A549 (cell line): ENCODE results near the gene ERICH6.

ENCODE experiments used
- CEBPB ChIP-seq, 2 experiments: fragments of >200 bp in 1 of 2; sonication (Bioruptor Twin) in 1 of 2; formaldehyde crosslinking in 1 of 2; IDR thresholded peaks; 2 replicates each; pipeline ENCODE4 v1.6.1; 2012 to 2016
- CHD2 ChIP-seq: fragments of 150-350 bp; IDR thresholded peaks from 2 replicates; pipeline ENCODE4 v1.6.1; 2014; ENCODE audit warnings: low read length; ENCODE audit not compliant: partially characterized antibody
- EP300 ChIP-seq, 2 experiments: fragments of >200 bp; sonication (Bioruptor Twin); formaldehyde crosslinking; IDR thresholded peaks; 2 replicates in 1 of 2; 3 replicates in 1 of 2; pipeline ENCODE4 v1.6.1; 2016 to 2017
- HEYL ChIP-seq: fragments of 250-450 bp; sonication (Bioruptor Pico); IDR thresholded peaks from 2 replicates; pipeline ENCODE4 v1.8.0; 2021; ENCODE audit warnings: mild to moderate bottlenecking, moderate library complexity
- HOXA7 ChIP-seq: fragments of 250-450 bp; sonication (Bioruptor Pico); IDR thresholded peaks from 2 replicates; pipeline ENCODE4 v1.5.0; 2020; ENCODE audit warnings: mild to moderate bottlenecking, moderate library complexity
- POLR2A ChIP-seq: IDR thresholded peaks from 2 replicates; pipeline ENCODE4 v1.6.1; 2012; ENCODE audit warnings: mild to moderate bottlenecking, low read length
- RFX5 ChIP-seq: fragments of 450-650 bp; IDR thresholded peaks from 2 replicates; pipeline ENCODE4 v1.7.1; 2014; ENCODE audit warnings: antibody characterized with exemption, mild to moderate bottlenecking, moderate library complexity
- SMC3 ChIP-seq: fragments of >200 bp; sonication (Bioruptor Twin); formaldehyde crosslinking; IDR thresholded peaks from 3 replicates; pipeline ENCODE4 v1.6.1; 2018; ENCODE audit warnings: inconsistent platforms
- TF ChIP-seq, protein P1 (sequence below): fragments of >200 bp; sonication (Bioruptor Twin); formaldehyde crosslinking; IDR thresholded peaks from 3 replicates; pipeline ENCODE4 v1.5.1; 2016
- TF ChIP-seq, protein P2 (sequence below): fragments of 450-650 bp; IDR thresholded peaks from 2 replicates; pipeline ENCODE4 v1.6.1; 2014; ENCODE audit warnings: antibody characterized with exemption
- TF ChIP-seq, protein P3 (sequence below): fragments of 200-600 bp; sonication (generic); IDR thresholded peaks from 2 replicates; pipeline ENCODE4 v1.6.1; 2016; ENCODE audit warnings: antibody characterized with exemption, mild to moderate bottlenecking, moderate library complexity

DNA sequence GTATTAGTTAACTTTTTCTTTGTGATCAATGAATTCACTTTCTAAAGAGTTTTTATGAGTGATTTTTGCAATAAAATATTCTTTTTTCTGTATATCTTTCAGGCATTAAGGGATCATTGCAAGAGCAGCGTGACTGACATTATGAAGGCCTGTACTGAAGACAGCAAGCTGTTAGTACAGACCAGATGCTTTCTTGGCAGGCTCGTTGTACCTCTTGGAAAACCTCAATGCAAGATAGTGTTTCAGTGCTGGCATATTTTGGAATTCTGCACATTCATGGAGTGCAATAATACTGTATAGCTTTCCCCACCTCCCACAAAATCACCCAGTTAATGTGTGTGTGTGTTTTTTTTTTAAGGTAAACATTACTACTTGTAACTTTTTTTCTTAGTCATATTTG is 76.2 kb downstream of the ERICH6 start:
- TF ChIP-seq POLR2A (no peak), CEBPB (IDR thresholded peaks at IDR 0.05) (no peak), CHD2 (no peak), RFX5 (no peak), HOXA7 (CRISPR knock-in tag) (no peak), SMC3 (no peak), EP300 (IDR thresholded peaks at IDR 0.05) (no peak), HEYL (CRISPR knock-in tag) (no peak)
- TF ChIP-seq, protein P1, sequence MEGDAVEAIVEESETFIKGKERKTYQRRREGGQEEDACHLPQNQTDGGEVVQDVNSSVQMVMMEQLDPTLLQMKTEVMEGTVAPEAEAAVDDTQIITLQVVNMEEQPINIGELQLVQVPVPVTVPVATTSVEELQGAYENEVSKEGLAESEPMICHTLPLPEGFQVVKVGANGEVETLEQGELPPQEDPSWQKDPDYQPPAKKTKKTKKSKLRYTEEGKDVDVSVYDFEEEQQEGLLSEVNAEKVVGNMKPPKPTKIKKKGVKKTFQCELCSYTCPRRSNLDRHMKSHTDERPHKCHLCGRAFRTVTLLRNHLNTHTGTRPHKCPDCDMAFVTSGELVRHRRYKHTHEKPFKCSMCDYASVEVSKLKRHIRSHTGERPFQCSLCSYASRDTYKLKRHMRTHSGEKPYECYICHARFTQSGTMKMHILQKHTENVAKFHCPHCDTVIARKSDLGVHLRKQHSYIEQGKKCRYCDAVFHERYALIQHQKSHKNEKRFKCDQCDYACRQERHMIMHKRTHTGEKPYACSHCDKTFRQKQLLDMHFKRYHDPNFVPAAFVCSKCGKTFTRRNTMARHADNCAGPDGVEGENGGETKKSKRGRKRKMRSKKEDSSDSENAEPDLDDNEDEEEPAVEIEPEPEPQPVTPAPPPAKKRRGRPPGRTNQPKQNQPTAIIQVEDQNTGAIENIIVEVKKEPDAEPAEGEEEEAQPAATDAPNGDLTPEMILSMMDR = no peak
- TF ChIP-seq, protein P2, sequence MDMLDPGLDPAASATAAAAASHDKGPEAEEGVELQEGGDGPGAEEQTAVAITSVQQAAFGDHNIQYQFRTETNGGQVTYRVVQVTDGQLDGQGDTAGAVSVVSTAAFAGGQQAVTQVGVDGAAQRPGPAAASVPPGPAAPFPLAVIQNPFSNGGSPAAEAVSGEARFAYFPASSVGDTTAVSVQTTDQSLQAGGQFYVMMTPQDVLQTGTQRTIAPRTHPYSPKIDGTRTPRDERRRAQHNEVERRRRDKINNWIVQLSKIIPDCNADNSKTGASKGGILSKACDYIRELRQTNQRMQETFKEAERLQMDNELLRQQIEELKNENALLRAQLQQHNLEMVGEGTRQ = no peak
- TF ChIP-seq, protein P3, sequence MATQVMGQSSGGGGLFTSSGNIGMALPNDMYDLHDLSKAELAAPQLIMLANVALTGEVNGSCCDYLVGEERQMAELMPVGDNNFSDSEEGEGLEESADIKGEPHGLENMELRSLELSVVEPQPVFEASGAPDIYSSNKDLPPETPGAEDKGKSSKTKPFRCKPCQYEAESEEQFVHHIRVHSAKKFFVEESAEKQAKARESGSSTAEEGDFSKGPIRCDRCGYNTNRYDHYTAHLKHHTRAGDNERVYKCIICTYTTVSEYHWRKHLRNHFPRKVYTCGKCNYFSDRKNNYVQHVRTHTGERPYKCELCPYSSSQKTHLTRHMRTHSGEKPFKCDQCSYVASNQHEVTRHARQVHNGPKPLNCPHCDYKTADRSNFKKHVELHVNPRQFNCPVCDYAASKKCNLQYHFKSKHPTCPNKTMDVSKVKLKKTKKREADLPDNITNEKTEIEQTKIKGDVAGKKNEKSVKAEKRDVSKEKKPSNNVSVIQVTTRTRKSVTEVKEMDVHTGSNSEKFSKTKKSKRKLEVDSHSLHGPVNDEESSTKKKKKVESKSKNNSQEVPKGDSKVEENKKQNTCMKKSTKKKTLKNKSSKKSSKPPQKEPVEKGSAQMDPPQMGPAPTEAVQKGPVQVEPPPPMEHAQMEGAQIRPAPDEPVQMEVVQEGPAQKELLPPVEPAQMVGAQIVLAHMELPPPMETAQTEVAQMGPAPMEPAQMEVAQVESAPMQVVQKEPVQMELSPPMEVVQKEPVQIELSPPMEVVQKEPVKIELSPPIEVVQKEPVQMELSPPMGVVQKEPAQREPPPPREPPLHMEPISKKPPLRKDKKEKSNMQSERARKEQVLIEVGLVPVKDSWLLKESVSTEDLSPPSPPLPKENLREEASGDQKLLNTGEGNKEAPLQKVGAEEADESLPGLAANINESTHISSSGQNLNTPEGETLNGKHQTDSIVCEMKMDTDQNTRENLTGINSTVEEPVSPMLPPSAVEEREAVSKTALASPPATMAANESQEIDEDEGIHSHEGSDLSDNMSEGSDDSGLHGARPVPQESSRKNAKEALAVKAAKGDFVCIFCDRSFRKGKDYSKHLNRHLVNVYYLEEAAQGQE = no peak
